COR-L47 (cell line): ENCODE results near the gene FAM13A.
A peak's percentile ranks its signal among the peaks of the same experiment; 100 is the strongest.
"Not testable (repeated sequence)": the region's sequence is repeated elsewhere in the genome, so short reads cannot be mapped to it uniquely, and the experiment has no call there.

Source experiments
- DNase-seq: peaks from one replicate; lab custom pipeline; 2025; lab: John Stamatoyannopoulos, UW

Gene FAM13A

DNA sequence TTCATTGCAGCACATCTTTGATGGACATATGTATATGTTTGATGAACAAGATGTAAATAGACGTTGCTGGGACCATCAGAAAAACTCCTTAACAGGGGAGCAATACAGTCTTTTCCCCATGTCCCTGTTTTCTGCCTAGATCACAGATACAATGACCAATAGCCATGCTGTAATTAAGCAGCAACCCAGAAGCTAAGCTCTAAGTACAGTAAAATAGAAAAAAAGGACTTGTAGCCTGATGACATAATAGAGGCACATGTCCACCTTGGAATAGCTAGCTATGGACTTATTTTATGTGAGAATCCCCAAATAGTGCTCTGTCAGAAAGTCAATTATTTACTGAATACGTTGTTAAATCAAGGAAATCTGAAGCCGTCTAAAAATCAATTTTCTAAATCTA is 14.9 kb downstream of the FAM13A start:
- DNase-seq, result no peak

DNA sequence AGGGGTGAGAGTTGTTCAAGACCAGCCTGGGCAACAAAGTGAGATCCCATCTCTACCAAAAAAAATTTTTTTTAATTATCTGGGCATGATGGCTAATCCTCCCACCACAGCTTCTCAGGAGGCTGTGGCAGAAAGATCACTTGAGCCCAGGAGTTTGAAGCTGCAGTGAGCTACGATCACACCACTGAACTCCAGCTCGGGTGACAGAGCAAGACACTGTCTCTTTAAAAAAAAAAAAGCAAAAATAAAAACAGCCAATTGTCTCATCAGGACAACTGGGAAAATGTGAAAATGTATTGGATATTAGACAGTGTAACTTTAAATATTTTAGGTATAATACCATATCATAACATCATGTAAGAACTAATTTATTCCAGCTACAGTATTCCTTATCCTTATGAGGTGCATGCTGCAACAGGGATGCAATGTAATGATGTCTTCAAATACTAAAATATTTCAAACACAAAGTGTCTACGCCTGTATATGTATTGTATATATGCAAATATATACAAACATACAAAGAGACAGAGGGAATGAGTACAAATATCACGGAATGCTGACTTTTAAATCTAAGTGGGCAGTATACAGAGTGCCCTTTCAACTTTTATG is 17.2 kb downstream of the FAM13A start:
- no peak for DNase-seq

DNA sequence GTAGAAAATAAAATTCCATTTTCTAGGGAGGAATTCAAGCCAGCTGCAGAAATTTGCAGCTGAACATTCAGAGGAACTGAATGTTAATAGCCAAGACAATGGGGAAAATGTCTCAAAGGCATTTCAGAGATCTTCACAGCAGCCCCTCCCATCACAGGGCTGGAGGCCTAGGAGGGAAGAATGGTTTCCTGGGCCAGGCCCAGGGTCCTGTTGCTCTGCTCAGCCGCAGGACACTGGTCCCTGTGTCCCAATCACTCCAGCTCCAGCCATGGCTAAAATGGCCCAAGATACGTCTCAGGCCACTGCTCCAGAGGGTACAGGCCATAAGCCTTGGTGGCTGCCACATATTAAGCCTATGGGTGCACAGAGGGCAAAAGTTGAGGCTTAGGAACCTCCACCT is 20.4 kb downstream of the FAM13A start:
- DNase-seq, result no peak

DNA sequence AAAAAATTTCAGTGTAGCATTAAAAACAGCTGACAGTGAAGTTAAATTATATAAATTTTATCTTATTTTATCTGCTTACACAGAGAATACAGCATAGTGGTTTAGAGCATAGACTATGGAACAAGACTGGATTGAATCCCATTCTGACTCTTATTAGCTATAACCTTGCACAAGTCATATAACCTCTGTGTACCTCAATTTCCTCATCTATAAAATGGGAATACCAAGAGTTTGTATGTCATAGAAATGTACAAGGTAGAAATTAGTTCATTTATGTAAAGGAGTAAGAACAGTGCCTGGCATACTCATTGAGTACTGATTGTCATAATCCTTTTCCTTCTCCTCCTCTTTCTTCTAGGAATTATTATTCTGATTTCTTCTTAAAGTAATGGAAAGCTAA is 25.7 kb downstream of the FAM13A start:
- no peak for DNase-seq

DNA sequence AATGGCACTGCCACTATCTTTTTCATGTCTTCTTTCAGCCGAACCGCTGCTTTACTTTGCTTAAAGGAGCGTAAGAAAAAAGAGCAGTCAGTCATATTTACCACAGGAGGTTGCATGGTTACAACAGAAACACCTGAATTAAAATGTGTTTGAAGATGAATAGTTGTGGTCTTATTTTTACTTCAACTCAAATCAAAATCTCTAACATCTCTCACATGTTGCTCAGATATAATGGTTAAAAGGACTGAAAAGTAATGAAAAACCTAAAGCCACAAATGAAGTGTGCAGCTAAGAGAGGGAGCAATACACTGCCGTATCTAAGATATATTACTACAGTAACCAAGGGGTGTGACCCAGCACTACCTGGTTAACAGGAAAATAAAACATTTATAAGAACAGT is 27.4 kb downstream of the FAM13A start:
- no peak for DNase-seq

DNA sequence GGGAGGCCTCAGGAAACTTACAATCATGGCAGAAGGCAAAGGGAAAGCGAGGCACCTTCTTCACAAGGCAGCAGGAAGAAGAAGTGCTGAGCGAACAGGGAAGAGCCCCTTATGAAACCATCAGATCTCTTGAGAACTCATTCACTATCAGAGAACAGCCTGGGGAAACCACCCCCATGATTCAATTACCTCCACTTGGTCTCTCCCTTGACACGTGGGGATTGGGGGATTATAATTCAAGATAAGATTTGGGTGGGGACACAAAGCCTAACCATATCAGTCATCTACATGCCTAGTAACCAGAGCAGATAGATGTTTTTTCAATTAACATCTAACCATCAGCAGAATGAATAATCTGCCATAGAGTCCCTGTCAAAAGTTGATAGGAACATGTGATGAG is 30.4 kb downstream of the FAM13A start:
- DNase-seq, result no peak

DNA sequence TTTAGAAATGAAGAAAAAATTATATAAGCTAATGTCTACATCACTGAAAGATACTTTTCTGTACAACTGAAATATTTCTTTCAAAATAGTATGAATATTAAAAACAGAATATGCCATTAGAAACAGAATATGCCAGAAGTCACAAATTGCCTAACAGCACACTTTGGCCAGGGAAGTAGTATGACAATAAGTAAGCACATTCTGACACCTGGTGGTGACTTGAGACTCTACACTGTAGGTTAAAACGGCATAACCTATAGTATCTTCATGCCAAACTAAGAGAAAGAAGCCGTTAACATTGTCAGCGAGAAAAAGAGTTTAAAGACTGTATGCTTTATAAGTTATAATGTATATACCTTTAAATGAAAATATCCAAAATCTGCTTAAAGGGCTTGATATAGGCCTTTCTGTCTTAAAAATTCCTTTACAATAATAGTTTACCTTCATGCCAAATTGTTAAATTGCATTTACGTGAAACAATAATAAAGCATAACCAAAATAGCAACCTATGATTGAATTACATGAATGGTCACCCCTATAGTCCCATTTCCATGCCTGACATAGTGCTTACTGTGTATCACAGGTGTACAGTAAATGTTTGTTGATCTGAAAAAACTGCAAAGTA is 32.8 kb downstream of the FAM13A start:
- peak; percentile 70 for DNase-seq

DNA sequence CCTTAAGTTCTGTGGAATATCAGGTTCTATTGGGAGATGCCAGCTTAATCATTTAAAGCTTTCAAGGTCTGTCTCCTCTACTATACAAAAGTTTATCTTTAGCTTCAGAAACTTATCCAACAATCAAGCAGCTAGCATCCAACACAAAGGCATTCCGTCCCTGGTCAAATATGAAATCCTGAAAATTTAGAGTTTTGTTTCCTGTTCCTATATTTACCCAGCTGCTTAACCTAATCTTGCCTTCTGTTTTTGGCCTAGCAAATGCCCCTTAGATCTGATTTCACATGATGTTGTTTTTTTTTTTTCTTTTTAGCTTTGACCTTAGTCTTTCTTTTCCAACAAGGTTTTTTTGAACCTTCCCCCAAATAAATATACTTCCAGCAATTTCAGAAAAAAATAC is 33.8 kb downstream of the FAM13A start:
- DNase-seq, result no peak

DNA sequence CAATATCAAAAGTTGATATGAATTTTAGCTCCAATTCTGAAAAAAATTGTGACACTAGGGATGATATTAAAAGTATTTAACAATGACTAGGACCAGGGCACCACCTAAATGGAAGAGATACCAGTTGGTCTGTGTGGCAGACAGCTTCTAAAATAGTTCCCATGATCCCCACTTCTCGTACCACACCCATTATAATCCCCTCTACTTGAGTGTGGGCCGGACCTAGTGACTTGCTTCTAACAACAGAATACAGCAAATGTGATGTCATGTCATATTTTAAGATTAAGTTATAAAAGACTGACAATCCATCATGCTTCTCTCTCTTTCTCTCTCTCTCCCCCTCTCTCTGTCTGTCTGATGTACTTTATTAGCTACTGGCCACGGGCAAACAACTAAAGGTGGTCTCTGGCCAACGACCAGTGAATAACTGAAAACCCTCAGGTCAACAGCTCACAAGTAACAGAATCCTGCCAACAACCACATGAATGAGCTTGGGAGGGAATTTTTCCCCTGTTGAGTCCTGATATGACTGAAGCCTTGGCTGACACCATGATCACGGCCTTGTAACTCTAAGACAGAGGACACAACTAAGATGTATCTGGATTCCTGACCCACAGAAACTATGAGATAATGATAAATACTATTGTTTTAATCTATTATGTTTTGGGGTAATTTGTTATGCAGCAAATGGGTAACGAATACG is 34.4 kb downstream of the FAM13A start:
- no peak for DNase-seq

DNA sequence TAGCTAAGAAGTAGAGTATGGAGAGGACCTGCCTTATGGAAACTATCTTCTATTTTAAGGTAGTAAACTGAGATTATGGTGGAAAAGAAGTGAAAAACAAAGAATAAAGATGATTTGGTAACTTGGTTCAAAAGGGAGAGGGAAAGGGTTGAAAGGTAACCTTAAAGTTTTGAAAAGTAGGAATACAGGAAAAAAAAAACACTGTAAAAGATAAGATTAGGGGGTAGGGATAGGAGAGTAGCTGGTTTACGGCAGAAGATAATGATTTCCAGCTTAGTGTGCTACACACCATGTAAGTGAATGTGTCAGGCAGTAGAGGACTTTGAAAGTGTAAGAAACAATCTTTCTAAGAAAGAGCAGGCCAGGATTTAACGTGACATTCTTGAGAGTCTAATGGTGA is 35.3 kb downstream of the FAM13A start:
- no peak for DNase-seq

DNA sequence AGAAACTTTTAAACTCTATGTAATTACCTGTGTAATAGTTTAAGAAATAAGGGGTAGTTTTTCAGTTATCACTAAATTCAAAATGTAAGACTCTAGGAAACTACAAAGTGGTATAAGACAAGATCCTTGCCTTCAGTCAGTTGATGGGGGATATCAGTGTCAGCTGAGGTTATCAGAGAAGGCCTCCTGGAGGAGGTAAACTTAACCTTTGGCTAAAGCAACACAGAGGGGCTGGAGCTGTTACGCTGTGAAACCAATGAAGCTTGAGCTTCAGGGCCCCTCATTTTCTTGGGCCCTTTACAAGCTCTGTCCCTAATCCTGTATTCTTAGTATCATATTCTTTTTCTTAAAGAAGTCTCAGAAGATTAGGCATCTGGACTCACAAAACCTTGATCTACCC is 35.9 kb downstream of the FAM13A start:
- no peak for DNase-seq

DNA sequence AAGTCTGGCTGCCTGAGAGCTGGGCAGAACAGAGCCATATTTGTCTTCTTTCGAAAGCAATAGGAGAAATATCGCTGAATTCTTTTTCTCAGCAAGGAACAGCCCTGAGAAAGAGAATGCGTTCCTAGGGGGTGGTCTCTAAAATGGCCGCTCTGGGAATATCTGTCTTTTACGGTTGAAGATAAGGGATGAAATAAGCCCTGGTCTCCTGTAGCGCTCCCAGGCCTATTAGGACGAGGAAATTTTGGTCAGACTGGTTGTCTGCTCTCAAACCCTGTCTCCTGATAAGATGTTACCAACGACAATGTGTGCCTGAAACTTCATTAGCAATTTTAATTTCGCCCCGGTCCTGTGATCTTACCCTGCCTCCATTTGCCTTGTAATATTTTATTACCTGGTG is 42.1 kb downstream of the FAM13A start:
- DNase-seq, result not testable (repeated sequence)

DNA sequence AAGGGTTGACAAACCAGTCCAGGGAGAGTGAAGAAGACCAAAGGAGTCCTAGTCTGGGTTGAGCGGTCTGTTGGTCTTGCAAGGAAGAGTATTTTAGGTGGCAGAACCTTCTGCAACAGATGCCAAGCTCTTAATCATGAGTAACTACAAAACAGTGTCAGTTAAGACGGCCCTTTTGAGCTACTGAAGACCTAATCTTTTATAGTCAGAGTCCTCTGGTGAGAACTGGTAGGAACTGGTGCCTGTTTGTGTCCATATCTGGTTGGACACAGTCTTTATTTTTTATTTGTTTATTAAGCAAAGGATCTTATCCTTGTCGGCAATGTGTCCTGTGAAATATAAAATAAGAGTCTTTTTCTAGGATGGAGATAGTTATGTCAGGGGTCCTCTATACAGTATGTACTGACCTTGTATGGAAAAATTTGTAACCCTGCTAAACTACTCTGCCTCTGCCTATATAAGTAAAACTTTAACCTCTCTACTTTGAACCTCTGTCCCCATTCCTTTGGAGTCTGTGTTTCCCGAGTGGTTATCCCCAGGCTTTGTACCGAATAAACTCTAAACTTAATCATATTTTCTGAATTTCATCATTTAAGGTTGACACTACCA is 47.1 kb downstream of the FAM13A start:
- no peak for DNase-seq

DNA sequence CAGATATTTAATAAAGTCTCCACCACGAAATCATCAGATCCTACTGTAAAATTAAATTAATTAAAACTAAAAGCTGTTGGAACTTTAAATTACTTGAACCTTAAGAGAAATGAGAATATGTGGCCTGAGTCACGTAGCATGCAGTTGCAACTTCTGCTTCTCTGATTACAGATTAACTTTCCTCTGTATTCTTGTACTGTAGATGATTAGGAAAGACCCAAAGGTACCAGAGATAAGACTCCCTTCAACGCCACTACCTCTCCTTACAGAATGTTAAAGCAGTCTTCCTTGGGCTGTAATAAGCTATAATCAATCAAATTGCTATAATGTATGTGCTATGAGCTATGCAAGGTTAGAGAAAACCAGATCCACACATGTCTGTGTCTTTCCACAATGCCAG is 47.9 kb downstream of the FAM13A start:
- DNase-seq, result no peak

DNA sequence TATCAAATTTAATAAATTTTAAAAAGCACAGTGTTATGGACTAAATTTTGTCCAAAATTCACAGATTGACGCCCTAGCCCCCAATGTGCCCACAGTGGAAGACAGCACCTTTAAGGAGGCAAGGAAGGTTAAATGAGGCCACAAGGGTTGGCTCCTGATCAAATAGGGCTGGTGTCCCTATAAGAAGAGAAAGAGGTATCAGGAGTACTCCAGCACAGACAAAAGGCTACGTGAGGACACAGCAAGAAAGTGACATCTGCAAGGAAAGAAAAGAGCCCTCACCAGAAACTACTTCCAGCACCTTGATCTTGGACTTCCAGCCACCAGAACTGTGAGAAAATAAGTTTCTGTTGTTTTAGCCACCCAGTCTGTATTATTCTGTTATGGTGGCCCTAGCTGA is 48.8 kb downstream of the FAM13A start:
- DNase-seq, result no peak

DNA sequence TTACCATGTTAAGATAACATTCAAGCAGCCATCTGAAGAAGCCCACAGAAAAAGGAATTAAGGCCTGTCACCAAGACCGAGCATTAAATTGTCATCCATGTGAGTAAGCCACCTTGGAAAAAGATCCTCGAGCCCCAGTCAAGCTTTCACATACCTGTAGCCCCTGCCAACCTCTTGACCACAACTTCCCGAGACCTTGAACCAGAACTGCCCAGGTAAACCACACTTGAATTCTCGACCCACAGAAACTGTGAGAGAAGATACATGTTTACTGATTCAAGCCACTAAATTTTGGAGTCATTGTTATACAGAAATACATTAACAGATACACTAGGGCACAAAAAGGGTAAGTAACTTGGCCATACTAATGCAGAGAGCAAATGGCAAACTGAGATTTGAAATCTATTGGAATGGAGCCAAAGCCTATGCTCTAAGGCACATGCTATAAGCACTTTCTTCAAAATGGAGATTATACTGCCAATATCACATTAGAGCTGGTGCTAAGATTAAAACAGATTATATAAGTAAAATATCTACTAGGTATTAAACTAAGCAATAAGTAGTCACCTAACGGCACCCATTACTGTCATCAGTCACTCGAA is 49.5 kb downstream of the FAM13A start:
- no peak for DNase-seq

DNA sequence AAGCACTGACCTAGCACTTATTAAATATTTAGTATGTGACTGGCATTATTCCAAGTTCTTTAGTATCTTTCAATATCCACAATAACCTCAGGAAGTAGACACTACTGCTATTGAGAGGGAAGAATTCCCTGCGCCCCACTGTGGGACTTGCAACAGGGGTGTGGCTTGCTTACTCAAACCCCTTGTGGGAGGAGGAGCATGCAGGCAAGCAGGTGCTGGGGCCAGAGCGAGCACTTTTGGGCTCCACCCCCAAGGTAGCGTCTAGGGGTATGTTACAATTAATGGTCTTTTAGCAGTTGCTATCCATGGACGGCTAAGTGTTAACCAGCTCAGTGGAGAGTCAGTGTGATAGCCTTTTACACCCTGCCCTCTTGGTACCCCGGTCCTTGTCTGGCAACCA is 50.7 kb downstream of the FAM13A start:
- DNase-seq, result peak; percentile 6

DNA sequence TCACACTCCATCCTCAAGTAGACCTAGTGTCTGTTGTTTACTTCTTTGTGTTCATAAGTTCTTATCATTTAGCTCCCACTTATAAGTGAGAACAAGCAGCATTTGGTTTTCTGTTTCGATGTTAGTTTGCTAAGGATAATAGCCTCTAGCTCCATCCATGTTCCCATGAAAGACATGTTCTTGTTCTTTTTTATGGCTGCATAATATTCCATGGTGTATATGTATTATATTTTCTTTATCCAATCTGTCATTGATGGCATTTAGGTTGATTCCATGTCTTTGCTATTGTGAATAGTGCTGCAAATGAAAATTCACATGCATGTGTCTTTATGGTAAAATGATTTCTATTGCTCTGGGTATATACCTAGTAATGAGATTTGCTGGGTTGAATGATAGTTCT is 51.9 kb downstream of the FAM13A start:
- DNase-seq, result not testable (repeated sequence)

DNA sequence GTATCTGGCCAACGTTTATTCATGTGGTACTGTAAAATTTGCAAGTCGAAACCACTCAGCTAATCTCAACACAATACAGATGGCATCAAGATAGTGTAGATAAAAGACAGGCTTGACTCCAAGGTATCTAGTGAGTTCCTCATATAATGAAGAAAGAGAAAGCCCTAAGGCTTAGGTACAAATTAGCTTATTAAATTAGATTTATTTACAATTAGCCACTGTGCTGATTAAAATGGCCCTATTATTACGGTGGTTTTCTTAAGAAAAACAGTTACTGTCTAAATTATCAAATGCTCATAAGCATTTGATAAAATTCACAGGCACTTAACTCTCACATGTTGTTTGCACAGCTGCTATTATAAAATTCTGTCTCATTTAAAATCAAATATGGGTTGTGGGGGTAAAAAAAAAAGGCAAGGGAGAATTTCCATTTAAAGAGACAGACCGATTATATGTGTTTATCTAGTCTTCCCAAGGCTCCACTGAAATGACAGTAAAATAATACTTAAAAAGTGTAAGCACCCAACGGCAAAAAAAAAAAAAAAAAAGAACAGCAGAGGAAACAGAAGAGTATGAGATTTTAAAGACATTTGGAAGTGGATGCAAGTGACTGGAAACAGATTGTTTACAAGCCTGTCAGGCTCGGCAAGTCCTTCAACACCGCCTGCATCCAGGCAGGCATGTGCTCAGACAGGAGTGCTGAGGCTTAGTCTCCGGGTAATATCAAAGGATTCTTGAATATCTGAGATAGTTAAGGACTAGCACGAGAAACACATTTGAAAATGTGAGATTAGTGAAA is 55.1 kb downstream of the FAM13A start:
- peak; percentile 75 for DNase-seq

DNA sequence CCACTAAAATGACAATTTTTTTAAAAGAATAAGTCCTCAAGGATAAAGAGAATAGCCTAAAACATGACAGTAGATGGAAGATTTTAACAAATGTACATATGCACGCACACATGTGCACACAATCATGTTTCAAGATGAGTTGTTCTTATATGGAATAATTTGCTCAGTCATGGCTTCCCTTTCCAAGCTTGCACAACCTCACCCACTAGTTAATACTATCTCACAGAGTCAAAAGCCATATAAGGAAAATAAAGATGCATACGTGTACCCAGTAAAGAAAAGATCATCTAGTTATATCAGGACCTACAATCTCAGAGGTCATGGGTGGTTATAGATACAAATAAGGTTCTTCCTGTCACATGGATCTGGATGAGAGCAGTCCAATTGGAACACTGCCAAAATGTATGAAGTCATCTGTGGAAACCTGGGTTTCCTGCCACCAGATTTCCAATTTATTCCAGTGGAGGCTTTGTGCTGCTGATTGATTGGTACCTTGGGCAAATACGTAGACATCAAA is 56.1 kb downstream of the FAM13A start:
- peak; percentile 95 for DNase-seq

DNA sequence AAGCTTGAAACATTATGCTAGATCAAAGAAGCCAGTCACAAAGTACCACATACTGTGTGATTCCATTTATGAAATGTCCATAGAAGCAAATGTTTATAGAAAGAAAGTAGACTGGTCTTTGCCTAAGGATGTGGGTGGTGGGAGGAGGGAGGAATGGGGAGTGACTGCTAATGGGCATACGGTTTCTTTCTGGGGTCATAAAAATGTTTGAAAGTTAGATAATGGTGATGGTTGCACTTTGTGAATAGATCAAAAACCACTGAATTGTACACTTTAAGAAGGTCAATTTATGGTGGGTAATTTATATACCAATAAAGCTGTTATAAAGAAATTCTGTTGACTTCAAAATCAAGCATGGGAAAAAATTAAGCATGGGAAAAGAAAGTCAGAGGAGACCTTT is 56.6 kb downstream of the FAM13A start:
- no peak for DNase-seq
